HL-60/S4 (cell line): ENCODE data around the gene NTNG1.

Experiments
- in situ Hi-C: fragments of 300-500 bp; cut with MboI; formaldehyde crosslinking; loops from 2 replicates; pipeline ENCODE4 v1.14.3; 2022; ENCODE audit warnings: low sequenced_read_pairs

Gene NTNG1

GRCh38 chr1:107323784-107324183, 182.9 kb downstream of the NTNG1 start:
- in situ Hi-C loops, result no loop called here

- in situ Hi-C loops, result no loop called here
Measured at GRCh38 chr1:107326824-107327445, 186.1 kb downstream of the NTNG1 start.

DNA sequence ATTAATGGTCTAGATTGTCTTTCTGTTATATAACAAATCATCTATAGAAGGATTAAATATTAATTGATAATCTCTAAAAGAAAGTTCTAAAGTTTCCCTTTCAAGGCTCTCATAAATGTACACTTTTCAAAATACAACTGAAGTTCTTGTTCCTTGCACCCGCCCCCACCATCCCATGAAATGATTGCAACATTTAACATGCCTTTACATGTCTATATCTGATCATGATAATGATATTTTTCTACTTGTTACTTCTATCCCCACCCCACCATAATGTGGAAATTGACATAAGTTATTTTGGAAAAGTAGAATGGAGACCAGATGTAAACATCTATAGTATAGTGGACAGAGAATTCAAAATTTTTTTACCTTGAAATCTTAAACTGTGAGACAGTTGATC, 186.6 kb downstream of the NTNG1 start:
- in situ Hi-C loops, result no loop called here

- in situ Hi-C loops, result no loop called here
Measured at GRCh38 chr1:107328087-107328486, 187.2 kb downstream of the NTNG1 start.

DNA sequence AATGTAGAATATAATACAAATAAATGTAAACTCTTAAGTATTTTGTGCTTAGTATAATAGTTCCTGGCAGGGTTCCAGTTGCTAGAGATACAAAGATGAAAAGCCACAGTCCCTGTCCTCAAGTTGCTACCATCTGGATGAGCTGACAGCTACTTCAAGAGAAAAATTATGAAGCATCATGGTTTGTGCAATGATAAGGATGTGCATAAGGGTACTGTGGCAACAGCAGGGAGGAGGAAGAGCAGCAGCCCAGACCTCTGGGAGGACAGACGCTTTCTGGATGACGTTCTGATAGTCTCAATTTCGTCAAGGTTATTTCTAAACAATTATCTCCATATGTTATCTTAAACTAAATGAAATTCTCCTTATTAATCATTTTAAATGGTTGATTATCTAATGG, 198.9 kb downstream of the NTNG1 start:
- in situ Hi-C loops, result no loop called here

DNA sequence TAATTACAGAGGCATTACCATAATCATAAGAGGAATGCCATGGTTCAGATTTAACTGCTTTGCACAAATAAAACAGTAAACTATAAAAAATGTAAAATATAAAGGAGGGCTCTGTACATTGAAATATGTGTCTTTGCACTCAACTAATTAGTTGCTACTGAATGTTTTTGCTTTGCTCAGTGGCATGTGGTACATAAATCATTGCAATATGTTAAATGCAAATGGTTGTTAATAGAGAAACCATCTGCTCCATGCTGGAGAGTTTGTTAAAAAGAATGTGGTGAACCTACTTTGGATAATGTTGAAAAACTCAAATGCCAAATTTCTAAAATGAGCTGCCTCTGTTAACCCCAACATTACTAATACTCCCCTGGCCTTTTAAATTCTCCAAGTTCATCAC, 201.5 kb downstream of the NTNG1 start:
- in situ Hi-C loops, result no loop called here

DNA sequence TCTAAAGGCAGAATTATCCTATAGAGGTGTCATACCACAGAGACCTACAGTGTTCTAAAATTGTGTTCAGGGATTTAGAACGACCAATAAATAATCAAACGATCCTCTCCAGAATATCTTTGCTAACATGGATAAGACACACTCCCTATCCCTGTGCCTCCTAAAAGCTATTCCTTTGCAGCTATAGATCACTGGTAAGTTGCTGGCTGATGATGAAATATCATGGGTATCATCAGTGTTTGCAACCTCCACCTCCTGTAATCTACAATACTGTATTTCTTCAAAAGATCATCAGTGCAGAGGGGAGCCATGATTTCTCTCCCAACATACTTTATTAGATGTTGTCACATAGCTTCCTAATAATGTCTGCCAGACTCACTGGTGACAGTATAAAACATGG, 201.9 kb downstream of the NTNG1 start:
- in situ Hi-C loops, result no loop called here

GRCh38 chr1:107343601-107344000, 202.8 kb downstream of the NTNG1 start:
- in situ Hi-C loops, result no loop called here

DNA sequence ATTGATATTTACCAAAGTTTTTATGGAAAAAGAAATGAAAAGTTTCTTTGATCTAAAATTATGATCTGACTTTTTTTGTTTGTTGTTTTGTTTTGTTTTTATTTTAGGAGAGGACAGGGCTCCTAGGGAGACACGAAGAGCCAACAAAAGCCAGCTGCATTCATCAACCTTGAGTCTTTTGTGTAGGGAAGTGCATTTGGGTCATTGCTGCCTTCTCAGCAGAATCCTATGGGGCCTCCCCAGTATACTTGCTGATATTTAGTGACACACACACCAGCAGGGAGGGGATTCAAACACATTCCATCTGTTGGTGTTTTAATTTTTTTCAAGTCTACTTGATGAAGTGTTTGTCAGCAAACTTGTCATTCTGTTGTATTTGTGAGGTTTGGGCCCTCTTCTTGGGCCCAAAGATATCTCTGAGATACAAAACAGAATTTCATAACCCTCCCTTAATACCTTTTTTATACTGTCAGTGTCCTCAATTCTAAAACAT, 203.5 kb downstream of the NTNG1 start:
- in situ Hi-C loops, result no loop called here

GRCh38 chr1:107344836-107345235, 204.0 kb downstream of the NTNG1 start:
- in situ Hi-C loops, result no loop called here

DNA sequence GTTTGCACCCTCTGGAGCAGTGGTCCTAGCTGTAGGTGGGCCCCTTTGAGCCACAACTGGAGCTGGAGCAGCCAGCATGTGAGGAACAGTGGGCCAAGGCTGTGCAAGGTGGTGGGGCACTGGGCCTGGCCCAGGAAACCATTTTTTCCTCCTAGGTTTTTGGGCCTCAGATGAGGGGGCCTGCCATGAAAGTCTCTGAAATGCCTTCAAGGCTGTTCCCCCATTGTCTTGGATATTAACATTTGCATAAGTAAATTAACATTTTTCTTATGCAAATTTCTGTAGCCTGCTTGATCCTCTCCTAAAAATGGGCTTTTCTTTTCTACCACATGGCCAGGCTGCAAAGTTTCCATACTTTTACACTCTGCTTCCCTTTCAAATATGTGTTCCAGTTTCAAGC, 212.0 kb downstream of the NTNG1 start:
- in situ Hi-C loops, result no loop called here

GRCh38 chr1:107357376-107357775, 216.5 kb downstream of the NTNG1 start:
- in situ Hi-C loops, result no loop called here

DNA sequence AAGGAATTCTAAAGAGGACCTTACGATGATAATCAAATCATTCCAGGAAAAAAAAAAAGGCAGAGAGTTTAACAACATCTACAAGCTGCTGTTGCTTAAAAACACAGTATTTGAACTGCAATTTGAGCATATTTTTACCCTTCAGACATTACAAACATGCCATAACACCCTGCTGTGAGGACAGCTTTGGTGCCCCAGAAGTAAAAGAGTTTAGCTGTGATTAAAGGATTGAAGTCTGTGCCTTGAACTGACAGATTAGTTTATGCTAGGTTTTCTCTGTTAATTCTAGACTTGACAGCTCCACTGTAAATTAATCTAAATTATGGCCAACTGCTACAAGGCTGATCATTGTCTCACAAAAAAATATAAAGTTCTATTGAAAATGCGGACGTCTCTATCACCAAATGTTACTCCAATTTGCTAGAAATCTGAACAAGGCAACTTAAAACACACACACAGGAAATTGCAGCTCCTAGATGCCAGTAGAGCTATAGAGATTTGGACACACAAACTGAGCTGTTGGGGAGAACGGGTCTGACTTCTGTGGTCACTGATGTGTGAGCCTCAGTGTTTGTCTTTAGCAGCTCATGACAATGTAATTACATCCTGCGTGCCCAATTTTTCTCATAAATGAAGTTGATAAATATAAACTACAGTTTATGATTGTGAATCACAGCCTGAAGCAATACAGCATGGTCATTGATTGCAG, 217.9 kb downstream of the NTNG1 start:
- in situ Hi-C loops, result no loop called here

DNA sequence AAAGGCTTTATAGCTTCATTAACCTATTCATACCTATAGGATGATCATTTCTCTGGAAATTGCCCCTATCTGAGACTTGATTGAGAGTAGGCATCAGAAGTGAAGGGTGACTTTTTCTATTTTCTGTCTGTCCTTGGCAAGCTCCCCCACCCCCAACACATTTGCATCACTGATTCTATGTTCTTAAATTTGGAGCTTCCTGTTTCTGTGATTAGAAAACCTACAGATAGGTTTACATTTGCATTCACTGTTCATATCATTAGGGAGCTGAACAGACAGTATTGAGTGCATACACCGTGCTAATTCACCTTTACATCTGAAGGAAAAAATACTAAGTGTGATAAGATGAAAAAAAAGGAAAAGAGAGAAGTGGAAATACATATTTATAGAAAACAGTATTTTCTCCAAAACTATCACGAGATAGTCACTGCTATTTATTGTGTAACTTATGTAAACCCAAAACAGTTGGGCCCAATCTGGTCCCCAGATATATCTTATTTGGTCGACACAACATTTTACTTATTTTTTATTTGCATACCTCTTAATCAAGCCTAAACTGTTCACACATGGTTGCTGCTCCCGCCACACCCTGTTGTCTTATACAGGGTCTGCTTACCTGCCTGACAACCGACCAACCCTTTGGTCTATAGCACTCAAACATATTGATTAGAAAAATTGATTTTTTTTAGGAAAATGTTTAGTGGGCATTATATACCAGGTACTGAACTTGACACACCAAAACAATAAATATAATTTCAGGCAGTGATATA, 218.8 kb downstream of the NTNG1 start:
- in situ Hi-C loops, result no loop called here

GRCh38 chr1:107362468-107363140, 221.8 kb downstream of the NTNG1 start:
- in situ Hi-C loops, result no loop called here

GRCh38 chr1:107363154-107363553, 222.3 kb downstream of the NTNG1 start:
- in situ Hi-C loops, result no loop called here

GRCh38 chr1:107365527-107366240, 224.8 kb downstream of the NTNG1 start:
- in situ Hi-C loops, result no loop called here

GRCh38 chr1:107378426-107378825, 237.6 kb downstream of the NTNG1 start:
- in situ Hi-C loops, result no loop called here

GRCh38 chr1:107378866-107379265, 238.0 kb downstream of the NTNG1 start:
- in situ Hi-C loops, result no loop called here

DNA sequence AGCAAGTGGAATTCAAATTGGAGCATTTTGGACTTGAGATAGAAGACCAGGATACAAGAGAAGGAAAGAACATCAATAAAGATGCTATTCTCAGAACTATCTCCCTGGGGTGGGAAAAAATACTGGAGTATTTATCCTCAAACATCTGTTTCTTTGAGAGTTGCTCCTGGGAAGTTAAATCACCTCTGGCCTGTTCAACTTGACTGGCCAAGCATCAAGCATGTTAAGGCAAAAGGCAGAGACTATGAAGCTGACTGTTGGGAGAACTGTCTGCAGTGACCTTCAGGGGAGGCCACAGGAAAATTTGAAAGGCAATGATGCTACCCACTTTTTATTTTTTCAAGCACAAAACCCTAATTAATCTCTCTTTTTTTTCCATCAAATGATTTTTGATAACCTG, 239.0 kb downstream of the NTNG1 start:
- in situ Hi-C loops, result no loop called here
